Measurements from ENCODE around the gene ALDH1A1.

DNA sequence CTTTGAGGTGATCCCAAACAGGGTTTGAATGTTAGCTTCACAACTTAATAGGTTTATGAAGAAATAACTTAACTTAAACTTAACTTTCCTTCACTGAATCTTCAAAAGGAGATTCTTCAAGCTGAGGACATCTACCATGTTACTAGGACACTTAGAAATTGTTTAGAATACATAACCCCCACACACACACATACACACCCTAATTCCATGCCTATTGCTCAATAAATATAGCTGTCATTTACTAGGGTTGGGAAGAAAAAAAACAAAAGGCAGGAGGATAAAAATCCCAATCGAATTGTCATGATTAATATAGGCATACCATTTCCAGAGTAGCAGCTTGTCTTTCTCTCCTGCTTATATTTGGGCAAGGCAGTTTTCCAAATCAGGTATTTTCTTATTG, 68.3 kb downstream of the ALDH1A1 start:
- TF ChIP-seq, protein P1, sequence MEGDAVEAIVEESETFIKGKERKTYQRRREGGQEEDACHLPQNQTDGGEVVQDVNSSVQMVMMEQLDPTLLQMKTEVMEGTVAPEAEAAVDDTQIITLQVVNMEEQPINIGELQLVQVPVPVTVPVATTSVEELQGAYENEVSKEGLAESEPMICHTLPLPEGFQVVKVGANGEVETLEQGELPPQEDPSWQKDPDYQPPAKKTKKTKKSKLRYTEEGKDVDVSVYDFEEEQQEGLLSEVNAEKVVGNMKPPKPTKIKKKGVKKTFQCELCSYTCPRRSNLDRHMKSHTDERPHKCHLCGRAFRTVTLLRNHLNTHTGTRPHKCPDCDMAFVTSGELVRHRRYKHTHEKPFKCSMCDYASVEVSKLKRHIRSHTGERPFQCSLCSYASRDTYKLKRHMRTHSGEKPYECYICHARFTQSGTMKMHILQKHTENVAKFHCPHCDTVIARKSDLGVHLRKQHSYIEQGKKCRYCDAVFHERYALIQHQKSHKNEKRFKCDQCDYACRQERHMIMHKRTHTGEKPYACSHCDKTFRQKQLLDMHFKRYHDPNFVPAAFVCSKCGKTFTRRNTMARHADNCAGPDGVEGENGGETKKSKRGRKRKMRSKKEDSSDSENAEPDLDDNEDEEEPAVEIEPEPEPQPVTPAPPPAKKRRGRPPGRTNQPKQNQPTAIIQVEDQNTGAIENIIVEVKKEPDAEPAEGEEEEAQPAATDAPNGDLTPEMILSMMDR (IDR thresholded peaks at IDR 0.05) = no peak
- no peak for TF ChIP-seq POLR2A (IDR thresholded peaks at IDR 0.05)
